Caco-2 (cell line): ENCODE results near the gene BIN2. TPM values are rescaled to one million over a fixed set of nuclear protein-coding genes. Genes with fewer than 3 reads are reported as not detected.

ENCODE experiments used
- BruUV-seq: library from RNA; stranded (reverse); fragments of 400-500 nt; replicated peaks from 2 replicates; lab custom pipeline; 2021; lab: Mats Ljungman, UMichigan
- CTCF ChIA-PET: fragments of 300-600 bp; sonication (Branson Sonifier 250); formaldehyde crosslinking; loops from one replicate; lab custom pipeline; 2022; ENCODE audit warnings: antibody characterized with exemption; lab: Charles Lee
- POLR2A ChIA-PET: fragments of 300-600 bp; sonication (Branson Sonifier 250); formaldehyde crosslinking; loops from one replicate; lab custom pipeline; 2022; ENCODE audit warnings: antibody characterized with exemption; lab: Charles Lee
- DNase-seq, 2 experiments: peaks; one replicate each; pipeline versions ENCODE4 v3.0.0 to v3.0.0-alpha.2; 2020 to 2022
- H3K27me3 ChIP-seq: replicated peaks from 2 replicates; pipeline ENCODE4 v1.6.0; 2011; ENCODE audit warnings: low read length; ENCODE audit not compliant: control insufficient read depth, insufficient read depth
- H3K36me3 ChIP-seq: 2 replicates; pipeline ENCODE4 v1.5.1; 2011; ENCODE audit warnings: low read length; ENCODE audit not compliant: control insufficient read depth, insufficient read depth
- H3K4me1 ChIP-seq: fragments of 250-450 bp; sonication (Bioruptor Pico); 2 replicates; pipeline ENCODE4 v1.5.1; 2020; ENCODE audit warnings: mild to moderate bottlenecking
- H3K4me3 ChIP-seq: 2 replicates; pipeline ENCODE4 v1.5.1; 2011; ENCODE audit warnings: low read depth, mild to moderate bottlenecking, control low read depth, low read length
- H3K9me3 ChIP-seq: fragments of 250-450 bp; sonication (Bioruptor Pico); 2 replicates; pipeline ENCODE4 v1.5.1; 2020; ENCODE audit warnings: mild to moderate bottlenecking, moderate library complexity
- H3K27ac Mint-ChIP-seq: one replicate; pipeline ENCODE4 v1.8.0; 2022; ENCODE audit warnings: mixed read lengths; ENCODE audit not compliant: unreplicated experiment
- H3K27me3 Mint-ChIP-seq: one replicate; pipeline ENCODE4 v1.8.0; 2022; ENCODE audit warnings: mixed read lengths; ENCODE audit not compliant: insufficient read depth, unreplicated experiment
- H3K36me3 Mint-ChIP-seq: one replicate; pipeline ENCODE4 v1.8.0; 2022; ENCODE audit warnings: mild to moderate bottlenecking, mixed read lengths; ENCODE audit not compliant: insufficient read depth, unreplicated experiment
- H3K4me1 Mint-ChIP-seq: one replicate; pipeline ENCODE4 v1.8.0; 2022; ENCODE audit warnings: low read depth, mixed read lengths; ENCODE audit not compliant: unreplicated experiment
- H3K4me3 Mint-ChIP-seq: one replicate; pipeline ENCODE4 v1.8.0; 2022; ENCODE audit warnings: mild to moderate bottlenecking, moderate library complexity, mixed read lengths; ENCODE audit not compliant: unreplicated experiment
- H3K9me3 Mint-ChIP-seq: one replicate; pipeline ENCODE4 v1.8.0; 2022; ENCODE audit warnings: mixed read lengths; ENCODE audit not compliant: unreplicated experiment
- intact Hi-C: fragments of 100-400 bp; cut with micrococcal nuclease; formaldehyde crosslinking; loops from one replicate; pipeline ENCODE4 v1.10.0; 2022; ENCODE audit not compliant: unreplicated experiment
- total RNA-seq: library from RNA; stranded (reverse); gene quantifications from 2 replicates; pipeline ENCODE4 v1.2.3, GENCODE V29; 2022
- TF ChIP-seq, protein P1 (sequence below), 2 experiments: fragments of 200-600 bp in 1 of 2; IDR thresholded peaks; 1 replicate in 1 of 2; 2 replicates in 1 of 2; pipeline versions ENCODE4 v1.5.1 to v1.8.0; 2011 to 2022; ENCODE audit warnings: antibody characterized with exemption in 1 of 2, control low read depth in 1 of 2, inconsistent platforms in 1 of 2, low read depth in 1 of 2, low read length in 1 of 2, mild to moderate bottlenecking in 1 of 2, moderate library complexity in 1 of 2; ENCODE audit not compliant: insufficient read depth in 1 of 2, severe bottlenecking in 1 of 2, unreplicated experiment in 1 of 2

BIN2 gene
- total RNA-seq, 1 experiment from 2014 or later = 0.18 TPM

DNA sequence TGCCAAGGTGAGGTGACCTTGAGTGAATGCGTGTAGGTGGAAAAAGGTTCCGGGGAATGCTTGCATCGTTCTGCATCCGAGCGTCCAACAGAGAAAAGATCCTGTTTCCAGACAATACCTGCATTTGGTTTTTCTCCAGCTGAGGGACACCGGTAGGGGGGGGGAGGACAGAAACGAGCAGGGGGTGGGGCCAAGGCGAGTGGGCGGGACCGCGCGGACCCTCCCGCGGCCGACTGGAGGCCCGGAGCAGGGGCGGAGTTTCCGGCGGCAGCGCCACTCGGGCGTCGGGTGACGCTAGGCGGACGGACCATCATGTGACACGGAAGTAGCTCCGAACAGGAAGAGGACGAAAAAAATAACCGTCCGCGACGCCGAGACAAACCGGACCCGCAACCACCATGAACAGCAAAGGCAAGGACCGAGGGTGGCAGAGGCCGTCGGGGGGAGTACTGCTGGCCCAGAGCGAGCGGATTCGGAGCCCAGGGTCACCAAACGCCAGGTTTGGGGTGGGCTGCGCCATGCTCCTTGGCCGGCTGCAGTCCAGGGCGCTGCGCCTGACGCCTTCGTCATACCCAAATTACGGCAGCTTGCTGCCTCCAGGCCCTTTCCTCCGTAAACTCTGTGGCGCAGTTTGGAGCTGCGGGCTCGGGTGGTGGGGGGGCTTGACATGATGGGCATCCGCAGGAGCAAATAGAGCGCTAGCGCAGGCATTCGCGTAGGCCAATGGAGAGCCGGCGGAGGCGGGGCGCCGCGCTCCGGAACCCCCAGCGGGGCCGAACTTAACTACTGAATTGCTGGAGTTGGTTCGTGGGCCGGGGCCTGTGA lies 85.3 kb downstream of the BIN2 start, which contains the start of gene DAZAP2:
Gene DAZAP2, plus strand, starts transcription at position 317 of the 825 bp plus-strand sequence. Its CDS starts 82 bp downstream, at position 399.
- Histone ChIP-seq H3K4me3 (peak within 1 kb of the TSS; percentile 75), H3K36me3 (peaks cover 2% of the 10 kb centered on the region; the same call in 1 of the 2 replicates), H3K27me3 (no peaks in the 10 kb centered on the region), H3K9me3 (no peaks in the 10 kb centered on the region), H3K4me1 (peaks cover 17% of the 10 kb centered on the region)
- peak within 1 kb of the TSS; percentile 86 for H3K4me3 Mint-ChIP-seq
- peak; percentile 98 for DNase-seq
- POLR2A ChIA-PET = interaction anchor here (0.5 to 1.9 kb wide), 26 partner anchors 9 to 1861 kb away, joined by 3 to 39 read pairs (median 4); partner anchors contain the start of genes CSRNP2, LETMD1, POU6F1 and SLC11A2
- no peaks in the 10 kb centered on the region for H3K9me3 Mint-ChIP-seq
- CTCF ChIA-PET = interaction anchor here (0.6 to 2.0 kb wide), 12 partner anchors 10 to 1149 kb away, joined by 3 to 26 read pairs (median 4); partner anchors contain the start of genes POU6F1 and SMAGP
- H3K27me3 Mint-ChIP-seq = no peaks in the 10 kb centered on the region
- intact Hi-C loops = loop anchor here (1.0 to 10.0 kb wide), 6 partner anchors 20 to 414 kb away; partner anchors contain the start of genes CSRNP2, LETMD1, POU6F1 and SLC11A2
- peaks cover 57% of the 10 kb centered on the region for H3K36me3 Mint-ChIP-seq
- TF ChIP-seq, protein P1, sequence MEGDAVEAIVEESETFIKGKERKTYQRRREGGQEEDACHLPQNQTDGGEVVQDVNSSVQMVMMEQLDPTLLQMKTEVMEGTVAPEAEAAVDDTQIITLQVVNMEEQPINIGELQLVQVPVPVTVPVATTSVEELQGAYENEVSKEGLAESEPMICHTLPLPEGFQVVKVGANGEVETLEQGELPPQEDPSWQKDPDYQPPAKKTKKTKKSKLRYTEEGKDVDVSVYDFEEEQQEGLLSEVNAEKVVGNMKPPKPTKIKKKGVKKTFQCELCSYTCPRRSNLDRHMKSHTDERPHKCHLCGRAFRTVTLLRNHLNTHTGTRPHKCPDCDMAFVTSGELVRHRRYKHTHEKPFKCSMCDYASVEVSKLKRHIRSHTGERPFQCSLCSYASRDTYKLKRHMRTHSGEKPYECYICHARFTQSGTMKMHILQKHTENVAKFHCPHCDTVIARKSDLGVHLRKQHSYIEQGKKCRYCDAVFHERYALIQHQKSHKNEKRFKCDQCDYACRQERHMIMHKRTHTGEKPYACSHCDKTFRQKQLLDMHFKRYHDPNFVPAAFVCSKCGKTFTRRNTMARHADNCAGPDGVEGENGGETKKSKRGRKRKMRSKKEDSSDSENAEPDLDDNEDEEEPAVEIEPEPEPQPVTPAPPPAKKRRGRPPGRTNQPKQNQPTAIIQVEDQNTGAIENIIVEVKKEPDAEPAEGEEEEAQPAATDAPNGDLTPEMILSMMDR (IDR thresholded peaks at IDR 0.05; ENCODE audit: insufficient read depth in 1 of 2, low read depth in 1 of 2, low read length in 1 of 2, severe bottlenecking in 1 of 2, unreplicated experiment in 1 of 2) = peak; percentile 16 to 59
- peak within 1 kb of the TSS; percentile 100 for H3K27ac Mint-ChIP-seq
- peaks cover 5% of the 10 kb centered on the region for H3K4me1 Mint-ChIP-seq
- BruUV-seq = TSS peak; percentile 71

DNA sequence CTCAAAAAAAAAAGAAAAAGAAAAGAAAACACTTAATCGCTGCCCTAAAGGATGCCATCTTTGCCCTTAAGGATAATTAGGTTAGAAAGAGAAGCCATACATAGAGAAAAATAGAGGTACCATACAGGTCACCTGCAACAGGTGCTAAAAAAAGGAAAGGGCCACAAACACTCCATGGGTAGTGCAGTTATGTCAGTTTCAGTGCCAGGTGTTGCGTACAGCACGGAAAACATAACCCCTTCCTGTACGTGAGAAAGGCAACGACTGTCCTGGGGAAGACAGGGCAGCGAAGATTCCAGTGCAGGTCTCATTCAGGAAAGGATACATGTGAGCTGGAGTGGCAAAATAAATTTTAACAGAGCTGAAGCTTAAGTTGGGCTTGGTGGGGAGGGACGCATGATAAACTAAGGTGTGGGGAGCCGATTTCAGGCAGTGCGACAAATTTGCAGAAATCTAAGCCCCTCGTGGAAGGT lies 85.9 kb downstream of the BIN2 start:
- intact Hi-C loops = loop anchor here (1.0 to 10.0 kb wide), 6 partner anchors 20 to 413 kb away; partner anchors contain the start of genes CSRNP2, LETMD1, POU6F1 and SLC11A2
- Mint-ChIP-seq H3K27me3 (no peaks in the 10 kb centered on the region), H3K9me3 (no peaks in the 10 kb centered on the region), H3K36me3 (peaks cover 55% of the 10 kb centered on the region), H3K4me3 (peak overlapping the region; percentile 86), H3K4me1 (peaks cover 5% of the 10 kb centered on the region), H3K27ac (peak overlapping the region; percentile 100)
- TF ChIP-seq, protein P1 (IDR thresholded peaks at IDR 0.05; ENCODE audit: insufficient read depth in 1 of 2, low read depth in 1 of 2, low read length in 1 of 2, severe bottlenecking in 1 of 2, unreplicated experiment in 1 of 2) = no peak
- no peaks in the 10 kb centered on the region; the same call in 1 of the 2 replicates for H3K9me3 ChIP-seq
- H3K4me1 ChIP-seq = peaks cover 17% of the 10 kb centered on the region
- BruUV-seq = no TSS peak
- peak overlapping the region; percentile 75 for H3K4me3 ChIP-seq
- POLR2A ChIA-PET = interaction anchor here (0.5 to 1.9 kb wide), 22 partner anchors 9 to 1860 kb away, joined by 3 to 39 read pairs (median 4); partner anchors contain the start of genes CSRNP2, LETMD1, POU6F1 and SLC11A2
- CTCF ChIA-PET = interaction anchor here (0.6 to 2.0 kb wide), 8 partner anchors 11 to 473 kb away, joined by 3 to 26 read pairs (median 8); partner anchors contain the start of genes POU6F1 and SMAGP
- H3K27me3 ChIP-seq = no peaks in the 10 kb centered on the region
- DNase-seq = peak in 1 of 2 experiments; percentile 23
- H3K36me3 ChIP-seq = peaks cover 2% of the 10 kb centered on the region; the same call in 1 of the 2 replicates

DNA sequence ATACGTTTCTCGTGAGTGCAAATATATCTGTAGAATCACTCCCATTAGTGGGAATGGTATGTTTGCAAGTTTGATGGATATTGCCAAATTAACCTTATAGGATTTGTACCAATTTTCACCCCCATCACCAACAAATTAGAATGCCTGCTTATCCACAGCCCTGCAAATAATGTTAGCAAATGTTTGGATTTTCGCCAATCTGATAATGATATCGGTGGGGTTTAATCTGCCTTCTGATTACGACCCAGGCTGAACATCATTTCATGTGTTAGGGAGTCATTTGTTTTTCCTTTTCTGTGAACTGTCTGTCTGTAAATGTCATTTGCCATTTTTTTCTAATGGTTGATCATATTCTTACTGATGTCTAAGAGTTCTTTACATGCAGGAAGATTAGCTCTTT lies 89.4 kb downstream of the BIN2 start:
- Histone ChIP-seq H3K36me3 (no peaks in the 10 kb centered on the region), H3K4me1 (no peaks in the 10 kb centered on the region), H3K4me3 (no peak overlapping the region), H3K9me3 (no peaks in the 10 kb centered on the region; the same call in 1 of the 2 replicates), H3K27me3 (no peaks in the 10 kb centered on the region)
- H3K27ac Mint-ChIP-seq = no peak overlapping the region
- no peak overlapping the region for H3K4me3 Mint-ChIP-seq
- ChIA-PET CTCF (no interaction called here), POLR2A (no interaction called here)
- TF ChIP-seq, protein P1 (IDR thresholded peaks at IDR 0.05; ENCODE audit: insufficient read depth in 1 of 2, low read depth in 1 of 2, low read length in 1 of 2, severe bottlenecking in 1 of 2, unreplicated experiment in 1 of 2) = no peak
- peaks cover 20% of the 10 kb centered on the region for H3K36me3 Mint-ChIP-seq
- no peaks in the 10 kb centered on the region for H3K9me3 Mint-ChIP-seq
- no peak for DNase-seq
- intact Hi-C loops = loop anchor here (10.0 kb wide), 1 partner anchor 410 kb away; no protein-coding TSS in a partner anchor
- BruUV-seq = no TSS peak
- no peaks in the 10 kb centered on the region for H3K27me3 Mint-ChIP-seq
- H3K4me1 Mint-ChIP-seq = no peaks in the 10 kb centered on the region
